Measurements from ENCODE around the gene CPNE6. TPM values are rescaled to one million over a fixed set of nuclear protein-coding genes. Genes with fewer than 3 reads are reported as not detected.

Gene CPNE6
- total and polyA plus RNA-seq, 2 of the 13 experiments (the other 11 are each of a cell fraction or from before 2014, with no cell fraction given) = not detected

DNA sequence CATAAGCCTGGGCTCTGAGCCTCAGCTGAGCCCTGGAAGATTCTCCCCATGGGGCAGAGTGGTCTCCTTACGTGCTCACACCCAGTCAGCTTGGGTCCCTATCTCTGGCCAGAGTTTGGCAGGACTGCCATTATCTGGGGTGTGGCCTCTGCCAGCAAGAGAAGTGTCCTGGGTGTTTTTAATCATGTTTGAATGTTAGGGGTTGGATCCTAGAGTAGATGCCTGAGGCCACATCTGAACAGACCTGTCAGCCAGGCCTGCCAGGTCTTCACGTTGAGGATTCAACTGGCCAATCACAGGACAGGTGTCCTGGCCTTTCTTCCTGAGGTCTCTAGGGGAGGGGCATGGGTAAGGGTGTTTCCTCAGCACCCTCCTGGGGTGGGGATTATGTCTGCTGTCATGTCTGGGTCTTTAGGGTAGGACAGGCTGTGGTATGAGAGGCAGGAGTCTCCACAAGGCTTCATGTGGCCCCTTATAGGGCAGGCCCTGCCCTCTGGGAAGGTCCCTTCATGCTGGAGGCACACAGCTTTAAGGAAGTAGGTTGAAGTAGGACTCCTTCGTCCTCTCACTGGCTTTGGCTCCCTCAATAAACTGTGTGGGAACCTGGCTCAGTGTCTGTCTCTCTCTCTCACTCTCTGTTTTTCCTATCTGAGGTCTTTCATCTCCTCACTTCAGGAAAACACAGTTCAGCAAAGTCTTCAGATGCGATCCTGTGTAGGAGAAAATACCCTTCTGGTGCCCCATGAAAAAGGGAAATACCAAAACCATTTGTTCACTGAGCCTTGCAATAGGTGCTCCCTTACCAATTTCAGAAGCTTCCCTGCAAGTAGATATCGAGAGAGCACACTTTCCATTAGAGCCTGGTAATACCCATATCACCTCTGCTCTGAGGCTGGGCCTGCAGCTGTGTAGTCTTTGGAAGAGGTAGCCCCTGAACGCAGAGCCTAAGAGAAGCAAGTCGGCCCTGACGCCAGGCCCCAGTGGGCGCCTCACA is 52.4 kb downstream of the CPNE6 start (continued):
- TF ChIP-seq, protein P1, sequence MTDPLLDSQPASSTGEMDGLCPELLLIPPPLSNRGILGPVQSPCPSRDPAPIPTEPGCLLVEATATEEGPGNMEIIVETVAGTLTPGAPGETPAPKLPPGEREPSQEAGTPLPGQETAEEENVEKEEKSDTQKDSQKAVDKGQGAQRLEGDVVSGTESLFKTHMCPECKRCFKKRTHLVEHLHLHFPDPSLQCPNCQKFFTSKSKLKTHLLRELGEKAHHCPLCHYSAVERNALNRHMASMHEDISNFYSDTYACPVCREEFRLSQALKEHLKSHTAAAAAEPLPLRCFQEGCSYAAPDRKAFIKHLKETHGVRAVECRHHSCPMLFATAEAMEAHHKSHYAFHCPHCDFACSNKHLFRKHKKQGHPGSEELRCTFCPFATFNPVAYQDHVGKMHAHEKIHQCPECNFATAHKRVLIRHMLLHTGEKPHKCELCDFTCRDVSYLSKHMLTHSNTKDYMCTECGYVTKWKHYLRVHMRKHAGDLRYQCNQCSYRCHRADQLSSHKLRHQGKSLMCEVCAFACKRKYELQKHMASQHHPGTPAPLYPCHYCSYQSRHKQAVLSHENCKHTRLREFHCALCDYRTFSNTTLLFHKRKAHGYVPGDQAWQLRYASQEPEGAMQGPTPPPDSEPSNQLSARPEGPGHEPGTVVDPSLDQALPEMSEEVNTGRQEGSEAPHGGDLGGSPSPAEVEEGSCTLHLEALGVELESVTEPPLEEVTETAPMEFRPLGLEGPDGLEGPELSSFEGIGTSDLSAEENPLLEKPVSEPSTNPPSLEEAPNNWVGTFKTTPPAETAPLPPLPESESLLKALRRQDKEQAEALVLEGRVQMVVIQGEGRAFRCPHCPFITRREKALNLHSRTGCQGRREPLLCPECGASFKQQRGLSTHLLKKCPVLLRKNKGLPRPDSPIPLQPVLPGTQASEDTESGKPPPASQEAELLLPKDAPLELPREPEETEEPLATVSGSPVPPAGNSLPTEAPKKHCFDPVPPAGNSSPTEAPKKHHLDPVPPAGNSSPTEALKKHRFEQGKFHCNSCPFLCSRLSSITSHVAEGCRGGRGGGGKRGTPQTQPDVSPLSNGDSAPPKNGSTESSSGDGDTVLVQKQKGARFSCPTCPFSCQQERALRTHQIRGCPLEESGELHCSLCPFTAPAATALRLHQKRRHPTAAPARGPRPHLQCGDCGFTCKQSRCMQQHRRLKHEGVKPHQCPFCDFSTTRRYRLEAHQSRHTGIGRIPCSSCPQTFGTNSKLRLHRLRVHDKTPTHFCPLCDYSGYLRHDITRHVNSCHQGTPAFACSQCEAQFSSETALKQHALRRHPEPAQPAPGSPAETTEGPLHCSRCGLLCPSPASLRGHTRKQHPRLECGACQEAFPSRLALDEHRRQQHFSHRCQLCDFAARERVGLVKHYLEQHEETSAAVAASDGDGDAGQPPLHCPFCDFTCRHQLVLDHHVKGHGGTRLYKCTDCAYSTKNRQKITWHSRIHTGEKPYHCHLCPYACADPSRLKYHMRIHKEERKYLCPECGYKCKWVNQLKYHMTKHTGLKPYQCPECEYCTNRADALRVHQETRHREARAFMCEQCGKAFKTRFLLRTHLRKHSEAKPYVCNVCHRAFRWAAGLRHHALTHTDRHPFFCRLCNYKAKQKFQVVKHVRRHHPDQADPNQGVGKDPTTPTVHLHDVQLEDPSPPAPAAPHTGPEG (CRISPR knock-in tag; IDR thresholded peaks at IDR 0.05) = no peak
- peak; percentile 66; the same call in 1 of the 2 replicates for TF ChIP-seq POLR2AphosphoS2 (IDR thresholded peaks at IDR 0.05; ENCODE audit: low read depth, low read length)
- 0 out of 2 replicates have a peak, but pooled peaks have one; percentile 11 for TF ChIP-seq KLF13 (CRISPR knock-in tag; IDR thresholded peaks at IDR 0.05)
- TF ChIP-seq, protein P2, sequence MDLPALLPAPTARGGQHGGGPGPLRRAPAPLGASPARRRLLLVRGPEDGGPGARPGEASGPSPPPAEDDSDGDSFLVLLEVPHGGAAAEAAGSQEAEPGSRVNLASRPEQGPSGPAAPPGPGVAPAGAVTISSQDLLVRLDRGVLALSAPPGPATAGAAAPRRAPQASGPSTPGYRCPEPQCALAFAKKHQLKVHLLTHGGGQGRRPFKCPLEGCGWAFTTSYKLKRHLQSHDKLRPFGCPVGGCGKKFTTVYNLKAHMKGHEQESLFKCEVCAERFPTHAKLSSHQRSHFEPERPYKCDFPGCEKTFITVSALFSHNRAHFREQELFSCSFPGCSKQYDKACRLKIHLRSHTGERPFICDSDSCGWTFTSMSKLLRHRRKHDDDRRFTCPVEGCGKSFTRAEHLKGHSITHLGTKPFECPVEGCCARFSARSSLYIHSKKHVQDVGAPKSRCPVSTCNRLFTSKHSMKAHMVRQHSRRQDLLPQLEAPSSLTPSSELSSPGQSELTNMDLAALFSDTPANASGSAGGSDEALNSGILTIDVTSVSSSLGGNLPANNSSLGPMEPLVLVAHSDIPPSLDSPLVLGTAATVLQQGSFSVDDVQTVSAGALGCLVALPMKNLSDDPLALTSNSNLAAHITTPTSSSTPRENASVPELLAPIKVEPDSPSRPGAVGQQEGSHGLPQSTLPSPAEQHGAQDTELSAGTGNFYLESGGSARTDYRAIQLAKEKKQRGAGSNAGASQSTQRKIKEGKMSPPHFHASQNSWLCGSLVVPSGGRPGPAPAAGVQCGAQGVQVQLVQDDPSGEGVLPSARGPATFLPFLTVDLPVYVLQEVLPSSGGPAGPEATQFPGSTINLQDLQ (CRISPR knock-in tag; IDR thresholded peaks at IDR 0.05) = 0 out of 2 replicates have a peak, but pooled peaks have one; percentile 21
- TF ChIP-seq, protein P3, sequence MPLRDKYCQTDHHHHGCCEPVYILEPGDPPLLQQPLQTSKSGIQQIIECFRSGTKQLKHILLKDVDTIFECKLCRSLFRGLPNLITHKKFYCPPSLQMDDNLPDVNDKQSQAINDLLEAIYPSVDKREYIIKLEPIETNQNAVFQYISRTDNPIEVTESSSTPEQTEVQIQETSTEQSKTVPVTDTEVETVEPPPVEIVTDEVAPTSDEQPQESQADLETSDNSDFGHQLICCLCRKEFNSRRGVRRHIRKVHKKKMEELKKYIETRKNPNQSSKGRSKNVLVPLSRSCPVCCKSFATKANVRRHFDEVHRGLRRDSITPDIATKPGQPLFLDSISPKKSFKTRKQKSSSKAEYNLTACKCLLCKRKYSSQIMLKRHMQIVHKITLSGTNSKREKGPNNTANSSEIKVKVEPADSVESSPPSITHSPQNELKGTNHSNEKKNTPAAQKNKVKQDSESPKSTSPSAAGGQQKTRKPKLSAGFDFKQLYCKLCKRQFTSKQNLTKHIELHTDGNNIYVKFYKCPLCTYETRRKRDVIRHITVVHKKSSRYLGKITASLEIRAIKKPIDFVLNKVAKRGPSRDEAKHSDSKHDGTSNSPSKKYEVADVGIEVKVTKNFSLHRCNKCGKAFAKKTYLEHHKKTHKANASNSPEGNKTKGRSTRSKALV (CRISPR knock-in tag; IDR thresholded peaks at IDR 0.05) = no peak
- TF ChIP-seq THYN1 (CRISPR knock-in tag; IDR thresholded peaks at IDR 0.05; ENCODE audit: borderline replicate concordance, low read depth) = no peak
- no peak for TF ChIP-seq MED1 (CRISPR knock-in tag; IDR thresholded peaks at IDR 0.05)
- TF ChIP-seq ZNF12 (CRISPR knock-in tag; IDR thresholded peaks at IDR 0.05) = no peak
- TF ChIP-seq ATF4 (CRISPR knock-in tag; IDR thresholded peaks at IDR 0.05) = no peak

All from HepG2 (cell line).